GM19372 (cell line): ENCODE data around the gene YBX1.

Source experiments
- ATAC-seq: cut with Tn5 transposase; IDR thresholded peaks from one replicate; pipeline ENCODE4 v1.9.1; 2021; ENCODE audit warnings: mild to moderate bottlenecking, low read depth, moderate library complexity; ENCODE audit not compliant: unreplicated experiment

Gene YBX1

GRCh38 chr1:42733415-42734200 is 51.4 kb downstream of the YBX1 start:
- no peak for ATAC-seq

- no peak for ATAC-seq
These were observed 52.2 kb downstream of the YBX1 start for GRCh38 chr1:42734201-42735035.

- no peak for ATAC-seq
These were observed 52.8 kb downstream of the YBX1 start for GRCh38 chr1:42735056-42735455.

GRCh38 chr1:42735477-42736105 is 53.4 kb downstream of the YBX1 start:
- no peak for ATAC-seq

GRCh38 chr1:42736152-42736551 is 53.9 kb downstream of the YBX1 start:
- no peak for ATAC-seq

GRCh38 chr1:42736571-42737200 is 54.5 kb downstream of the YBX1 start:
- no peak for ATAC-seq

- no peak for ATAC-seq
These were observed 55.0 kb downstream of the YBX1 start for GRCh38 chr1:42737257-42737656.

- ATAC-seq = no peak
These were observed 55.9 kb downstream of the YBX1 start for GRCh38 chr1:42737986-42738677.

- ATAC-seq = no peak
These were observed 56.5 kb downstream of the YBX1 start for GRCh38 chr1:42738678-42739226.

- ATAC-seq = no peak
These were observed 57.8 kb downstream of the YBX1 start, which contains the start of gene CLDN19 for GRCh38 chr1:42739753-42740700. Gene CLDN19 (minus strand): TSS chr1:42740236. CDS start chr1:42740063, 173 bp downstream.

GRCh38 chr1:42740851-42741580 is 58.8 kb downstream of the YBX1 start:
- ATAC-seq = no peak

GRCh38 chr1:42741706-42742105 is 59.5 kb downstream of the YBX1 start:
- no peak for ATAC-seq

- ATAC-seq = no peak
These were observed 59.9 kb downstream of the YBX1 start for GRCh38 chr1:42742141-42742540.

GRCh38 chr1:42742617-42743316 is 60.5 kb downstream of the YBX1 start:
- ATAC-seq = no peak

- ATAC-seq = no peak
These were observed 61.3 kb downstream of the YBX1 start for GRCh38 chr1:42743317-42744147.

GRCh38 chr1:42744148-42744413 is 61.9 kb downstream of the YBX1 start:
- no peak for ATAC-seq

GRCh38 chr1:42745851-42746250 is 63.6 kb downstream of the YBX1 start:
- no peak for ATAC-seq
